ENCODE results near the gene NKX3-2. TPM values are rescaled to one million over a fixed set of nuclear protein-coding genes. Genes with fewer than 3 reads are reported as not detected.

The NKX3-2 gene
- total and polyA plus RNA-seq, 10 of the 15 experiments (the other 5 are each of a cell fraction or from before 2014, with no cell fraction given): not detected

- ChIA-PET POLR2A (no interaction called here), CTCF (no interaction called here), SMC1A (ENCODE audit: uncharacterized antibody, unreplicated experiment) (interaction anchor here (1.0 kb wide), 1 partner anchor 710 kb away, joined by 3 read pairs; no protein-coding TSS in a partner anchor), RAD21 (ENCODE audit: unreplicated experiment) (no interaction called here)
- Histone ChIP-seq H3K79me2 (ENCODE audit: control insufficient read depth, insufficient read depth, low read length) (no peaks in the 10 kb centered on the region), H3K36me3 (ENCODE audit: control insufficient read depth in 2 of 2, insufficient read depth in 2 of 2, low read length in 1 of 2) (no peaks in the 10 kb centered on the region), H3K27me3 (replicated peaks in 1 of 2; ENCODE audit: control insufficient read depth in 2 of 2, insufficient read depth in 2 of 2, low read length in 1 of 2) (no peaks in the 10 kb centered on the region), H3K4me2 (ENCODE audit: control insufficient read depth, insufficient read depth) (no peak overlapping the region), H3K9me3 (replicated peaks; ENCODE audit: control insufficient read depth, insufficient read depth, low read length) (no peaks in the 10 kb centered on the region), H4K20me1 (ENCODE audit: control insufficient read depth, insufficient read depth) (no peaks in the 10 kb centered on the region), H3K9ac (ENCODE audit: control insufficient read depth, insufficient read depth, low read length) (no peak overlapping the region), H3K4me3 (no peak overlapping the region), H2AFZ (ENCODE audit: control insufficient read depth, low read depth, low read length) (no peak overlapping the region), H3K27ac (ENCODE audit: control insufficient read depth, insufficient read depth) (no peak overlapping the region), H3K4me1 (ENCODE audit: control insufficient read depth, insufficient read depth, low read length) (no peaks in the 10 kb centered on the region)
- in situ Hi-C loops (cut with MboI) (no loop called here), intact Hi-C loops (cut with micrococcal nuclease; ENCODE audit: unreplicated experiment) (no loop called here)
- TF ChIP-seq CHD2 (IDR thresholded peaks at IDR 0.05; ENCODE audit: borderline replicate concordance, low read depth, low read length): no peak
- TF ChIP-seq STAT3 (IDR thresholded peaks at IDR 0.05; ENCODE audit: low read depth, low read length): no peak
- no peak for TF ChIP-seq ATF2 (IDR thresholded peaks at IDR 0.05; ENCODE audit: low read length)
- TF ChIP-seq ZBED1 (IDR thresholded peaks at IDR 0.05; ENCODE audit: borderline replicate concordance): no peak
- TF ChIP-seq, protein P1, sequence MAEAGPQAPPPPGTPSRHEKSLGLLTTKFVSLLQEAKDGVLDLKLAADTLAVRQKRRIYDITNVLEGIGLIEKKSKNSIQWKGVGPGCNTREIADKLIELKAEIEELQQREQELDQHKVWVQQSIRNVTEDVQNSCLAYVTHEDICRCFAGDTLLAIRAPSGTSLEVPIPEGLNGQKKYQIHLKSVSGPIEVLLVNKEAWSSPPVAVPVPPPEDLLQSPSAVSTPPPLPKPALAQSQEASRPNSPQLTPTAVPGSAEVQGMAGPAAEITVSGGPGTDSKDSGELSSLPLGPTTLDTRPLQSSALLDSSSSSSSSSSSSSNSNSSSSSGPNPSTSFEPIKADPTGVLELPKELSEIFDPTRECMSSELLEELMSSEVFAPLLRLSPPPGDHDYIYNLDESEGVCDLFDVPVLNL (IDR thresholded peaks at IDR 0.05; ENCODE audit: low read depth, low read length): no peak
- TF ChIP-seq USF2 (IDR thresholded peaks at IDR 0.05; ENCODE audit: borderline replicate concordance, low read depth, low read length): no peak
- no peak for TF ChIP-seq CHD1 (IDR thresholded peaks at IDR 0.05; ENCODE audit: low read depth, low read length)
- no peak for TF ChIP-seq BACH1 (IDR thresholded peaks at IDR 0.05; ENCODE audit: borderline replicate concordance)
- TF ChIP-seq ETV6 (conservative IDR thresholded peaks at IDR 0.05 in 1 of 2, IDR thresholded peaks at IDR 0.05 in 1 of 2; ENCODE audit: borderline replicate concordance in 1 of 2, low read depth in 1 of 2): no peak
- TF ChIP-seq KLF5 (IDR thresholded peaks at IDR 0.05; ENCODE audit: partially characterized antibody): no peak
- no peak for ATAC-seq
- 36% methylated on average over 2 of the region's 2 CpGs for WGBS (ENCODE audit: insufficient coverage, insufficient replicate concordance, low lambda C conversion rate, missing lambda C conversion rate)
- BruUV-seq (replicated peaks): no TSS peak
- DNase-seq (ENCODE audit: low read depth, low spot score): no peak
- FAIRE-seq: no peak
Observed at GRCh38 chr4:13559413-13559812, 15.1 kb upstream of the NKX3-2 start.
